Fibroblast of upper back skin (primary cell): ENCODE data around the gene PTPN1.
"Not testable (repeated sequence)": the region's sequence is repeated elsewhere in the genome, so short reads cannot be mapped to it uniquely, and the experiment has no call there.

ENCODE experiments used
- DNase-seq: peaks from one replicate; pipeline ENCODE4 v3.0.0-alpha.2; 2013

The PTPN1 gene

DNA sequence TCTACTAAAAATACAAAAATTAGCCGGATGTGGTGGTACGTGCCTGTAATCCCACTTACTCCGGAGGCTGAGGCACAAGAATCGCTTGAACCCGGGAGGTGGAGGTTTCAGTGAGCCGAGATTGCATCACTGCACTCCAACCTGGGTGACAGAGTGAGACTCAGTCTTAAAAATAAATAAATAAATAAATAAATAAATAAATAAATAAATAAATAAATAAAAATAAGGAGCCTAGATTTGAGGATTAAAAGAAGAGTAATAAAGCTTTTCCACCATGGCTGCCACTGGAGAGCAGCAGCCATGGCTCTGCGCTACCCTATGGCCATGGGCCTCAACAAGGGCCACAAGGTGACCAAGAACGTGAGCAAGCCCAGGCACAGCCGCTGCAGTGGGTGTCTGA is 110.3 kb downstream of the PTPN1 start:
- DNase-seq: not testable (repeated sequence)

DNA sequence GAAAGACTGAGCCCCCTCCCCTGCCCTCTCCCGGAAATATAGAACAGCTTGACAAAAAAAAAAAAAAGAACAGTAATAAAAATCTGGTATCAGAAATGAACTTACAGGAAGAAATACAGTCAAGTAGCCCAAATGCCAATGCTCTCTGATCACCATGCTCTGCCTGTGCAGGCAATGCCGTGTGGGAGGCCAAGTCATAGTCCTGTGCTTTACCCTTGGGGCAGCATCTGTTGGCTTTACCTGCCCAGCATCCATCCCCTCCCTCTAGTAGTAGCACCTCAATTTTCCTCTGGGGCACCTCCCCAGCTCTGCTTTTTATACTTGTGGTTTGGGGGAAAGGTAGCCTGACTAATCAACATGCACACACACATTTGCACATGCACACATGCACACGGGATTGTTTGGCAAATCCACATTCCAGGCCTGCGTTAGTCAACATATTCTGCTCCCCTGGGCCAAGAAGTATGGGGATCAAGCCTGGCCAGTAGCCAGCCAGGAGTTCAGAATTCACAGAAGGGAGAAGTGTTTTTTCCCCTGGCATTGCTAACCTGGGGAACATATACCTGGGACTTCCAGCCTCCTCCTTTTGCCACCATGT is 111.0 kb downstream of the PTPN1 start:
- DNase-seq: no peak

- DNase-seq: no peak
Measured at GRCh38 chr20:50624351-50625016, 114.3 kb downstream of the PTPN1 start.

- DNase-seq: peak; percentile 49
Measured at GRCh38 chr20:50625986-50626677, 115.9 kb downstream of the PTPN1 start.

GRCh38 chr20:50627747-50628146 is 117.6 kb downstream of the PTPN1 start:
- DNase-seq: no peak

DNA sequence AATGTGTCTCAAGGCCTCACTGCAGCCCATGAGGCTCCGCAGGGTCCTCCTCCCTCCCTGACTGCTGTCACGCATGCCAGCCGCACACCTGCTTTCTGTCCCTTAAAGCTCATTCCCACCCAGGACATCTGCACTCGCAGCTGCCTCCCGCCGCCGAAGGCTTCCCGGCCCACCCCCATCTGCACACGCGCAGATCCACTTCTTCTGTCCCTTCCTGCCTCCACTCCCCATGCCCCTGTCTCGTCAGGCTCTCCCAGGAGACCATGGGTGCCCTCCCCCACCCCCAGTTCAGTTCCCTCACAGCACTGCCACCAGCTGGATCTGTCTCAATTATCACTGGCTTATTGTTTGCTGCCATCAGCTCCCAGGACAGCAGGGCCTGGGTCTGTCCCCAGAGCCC is 118.1 kb downstream of the PTPN1 start:
- no peak for DNase-seq

GRCh38 chr20:50628853-50629669 is 118.9 kb downstream of the PTPN1 start:
- DNase-seq: no peak

GRCh38 chr20:50629670-50630045 is 119.5 kb downstream of the PTPN1 start:
- DNase-seq: no peak

DNA sequence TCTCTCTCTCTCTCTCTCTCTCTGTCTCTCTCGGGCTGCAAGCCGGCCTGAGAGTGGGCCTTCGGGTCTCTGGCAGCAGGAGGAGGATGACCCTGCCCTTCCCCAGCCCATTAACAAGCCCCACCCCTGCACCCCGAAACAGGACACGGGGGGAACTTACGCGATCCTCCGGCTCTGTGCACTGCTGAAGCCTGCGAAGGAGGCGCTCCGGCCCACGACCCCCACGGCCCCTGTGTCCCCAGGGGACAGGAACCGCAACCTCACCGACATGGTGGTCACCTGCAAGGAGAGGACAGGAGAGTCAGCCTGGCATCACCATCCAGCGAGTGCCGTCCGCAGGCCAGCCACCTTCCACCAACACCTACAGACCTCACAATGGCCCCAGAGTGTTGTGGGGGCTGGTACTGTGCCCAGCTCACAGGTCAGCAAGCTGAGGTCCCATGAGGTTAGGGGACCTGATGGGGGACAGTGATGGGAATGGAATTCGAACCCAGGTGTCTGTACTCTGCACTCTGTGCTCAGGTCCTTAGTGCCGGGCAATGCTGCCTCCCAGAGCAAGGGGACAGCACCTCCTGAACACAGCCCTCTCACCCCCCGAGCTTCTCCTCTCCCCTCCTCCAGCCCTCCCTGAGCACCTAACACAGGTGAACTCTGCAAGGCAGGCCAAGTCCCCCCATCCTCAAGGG is 120.5 kb downstream of the PTPN1 start:
- DNase-seq: no peak

DNA sequence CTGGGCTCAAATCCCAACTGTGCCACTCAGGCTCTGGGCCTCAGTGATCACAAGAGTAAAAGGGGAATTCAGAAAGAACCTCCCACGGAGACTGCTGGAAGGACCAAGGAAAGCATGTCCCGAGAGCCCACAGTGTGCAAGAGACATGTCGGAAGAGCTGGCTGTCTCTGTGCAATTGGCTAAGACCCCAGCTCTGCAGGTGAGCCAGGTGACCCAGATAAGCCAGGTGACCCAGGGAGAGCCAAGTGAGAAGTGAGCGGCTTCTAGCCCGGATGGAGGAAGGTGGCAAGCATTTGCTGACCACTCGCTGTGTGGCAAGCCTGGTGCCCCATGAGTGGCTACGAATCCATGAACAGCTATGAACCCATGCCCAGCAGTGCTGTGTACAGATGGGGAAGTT is 122.1 kb downstream of the PTPN1 start:
- DNase-seq: no peak

- no peak for DNase-seq
Measured at GRCh38 chr20:50632701-50633100, 122.5 kb downstream of the PTPN1 start.

DNA sequence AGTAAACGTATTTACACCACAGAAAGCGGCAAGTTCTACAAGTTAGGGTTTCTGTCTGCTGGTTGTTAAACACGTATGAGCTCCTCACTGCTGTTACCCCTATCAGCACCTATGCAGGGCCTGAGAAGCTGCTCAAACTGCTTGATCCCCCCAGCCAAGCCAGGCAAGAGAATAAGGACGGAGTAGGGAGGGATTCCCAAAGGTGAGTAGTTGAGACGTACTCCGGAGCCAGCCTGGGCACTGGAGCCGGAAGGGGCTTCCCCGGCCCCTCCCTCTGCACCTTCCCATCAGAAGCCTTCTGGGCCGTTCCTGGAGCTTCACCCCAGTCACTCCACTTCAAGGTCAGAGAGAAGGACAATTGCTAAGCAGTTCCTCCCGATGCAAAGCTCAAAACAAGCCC is 123.2 kb downstream of the PTPN1 start:
- DNase-seq: no peak

DNA sequence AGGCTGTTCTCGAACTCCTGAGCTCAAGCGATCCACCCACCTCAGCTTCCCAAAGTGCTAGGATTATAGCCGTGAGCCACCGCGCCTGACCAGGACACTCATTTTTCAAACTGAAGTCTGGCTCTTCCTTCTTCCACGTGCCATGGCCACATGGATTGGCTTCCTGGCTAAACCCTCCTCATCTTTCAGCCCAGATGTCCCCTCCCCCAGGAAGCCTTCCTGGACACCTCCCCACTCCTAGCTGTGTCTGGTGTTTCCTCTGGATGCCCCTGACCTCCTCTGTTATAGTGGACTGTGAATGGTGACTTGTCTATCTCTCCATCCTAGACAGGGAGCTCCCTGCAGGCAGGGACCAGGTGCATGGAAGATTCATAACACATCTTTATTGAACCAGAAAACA is 124.0 kb downstream of the PTPN1 start:
- no peak for DNase-seq
